Measurements from ENCODE around the gene TBC1D22A. TPM values are rescaled to one million over a fixed set of nuclear protein-coding genes. Genes with fewer than 3 reads are reported as not detected.

Gene TBC1D22A
- total RNA-seq, 1 donor from 2014 or later = 28.9 TPM

- no peak overlapping the region for H3K27ac Mint-ChIP-seq (ENCODE audit: unreplicated experiment)
- no peak overlapping the region for H3K4me3 Mint-ChIP-seq (ENCODE audit: unreplicated experiment)
Measured at GRCh38 chr22:46907241-46908215, 145.1 kb downstream of the TBC1D22A start.

GRCh38 chr22:46908641-46909107, 146.2 kb downstream of the TBC1D22A start:
- no peak for TF ChIP-seq CTCF (IDR thresholded peaks at IDR 0.05)
- H3K4me1 Mint-ChIP-seq (ENCODE audit: unreplicated experiment) = no peaks in the 10 kb centered on the region
- no peaks in the 10 kb centered on the region for H3K27me3 Mint-ChIP-seq (ENCODE audit: unreplicated experiment)
- DNase-seq (ENCODE audit: extremely low spot score, unreplicated experiment) = peak; percentile 77
- H3K27ac Mint-ChIP-seq (ENCODE audit: unreplicated experiment) = no peak overlapping the region
- no peaks in the 10 kb centered on the region for H3K9me3 Mint-ChIP-seq (ENCODE audit: unreplicated experiment)
- H3K36me3 Mint-ChIP-seq (ENCODE audit: unreplicated experiment) = peaks cover 7% of the 10 kb centered on the region
- H3K4me3 Mint-ChIP-seq (ENCODE audit: unreplicated experiment) = no peak overlapping the region

More at GRCh38 chr22:46907241-46908215, 145.1 kb downstream of the TBC1D22A start:
- Mint-ChIP-seq H3K27me3 (ENCODE audit: unreplicated experiment) (no peaks in the 10 kb centered on the region), H3K36me3 (ENCODE audit: unreplicated experiment) (peaks cover 3% of the 10 kb centered on the region), H3K9me3 (ENCODE audit: unreplicated experiment) (no peaks in the 10 kb centered on the region), H3K4me1 (ENCODE audit: unreplicated experiment) (no peaks in the 10 kb centered on the region)
- TF ChIP-seq CTCF (IDR thresholded peaks at IDR 0.05) = no peak
- DNase-seq (ENCODE audit: extremely low spot score, unreplicated experiment) = peak; percentile 75

- H3K9me3 Mint-ChIP-seq (ENCODE audit: unreplicated experiment) = no peaks in the 10 kb centered on the region
- no peak overlapping the region for H3K27ac Mint-ChIP-seq (ENCODE audit: unreplicated experiment)
- no peak for TF ChIP-seq CTCF (IDR thresholded peaks at IDR 0.05)
Measured at GRCh38 chr22:46909237-46910030, 147.0 kb downstream of the TBC1D22A start.

DNA sequence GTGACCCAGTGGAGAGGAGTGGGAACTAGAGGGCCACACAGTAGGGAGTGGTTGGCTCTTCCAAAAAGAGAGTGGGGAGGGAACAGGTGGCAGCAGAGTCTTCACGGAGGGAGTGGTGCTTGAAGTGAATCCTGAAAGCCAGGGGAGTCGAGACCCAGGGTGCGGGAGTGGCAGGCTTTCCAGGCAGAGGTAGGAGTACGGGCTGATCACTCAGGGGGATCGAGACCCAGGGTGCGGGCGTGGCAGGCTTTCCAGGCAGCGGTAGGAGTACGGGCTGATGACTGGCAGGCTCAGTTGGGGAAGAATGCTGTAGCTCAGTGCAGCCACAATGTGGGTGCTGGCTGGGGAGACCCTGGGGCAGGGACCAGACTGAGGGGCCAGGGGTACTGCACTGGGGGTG, 148.2 kb downstream of the TBC1D22A start:
- no peak overlapping the region for H3K27ac Mint-ChIP-seq (ENCODE audit: unreplicated experiment)
- no peaks in the 10 kb centered on the region for H3K27me3 Mint-ChIP-seq (ENCODE audit: unreplicated experiment)

More at GRCh38 chr22:46909237-46910030, 147.0 kb downstream of the TBC1D22A start:
- Mint-ChIP-seq H3K4me1 (ENCODE audit: unreplicated experiment) (no peaks in the 10 kb centered on the region), H3K4me3 (ENCODE audit: unreplicated experiment) (no peak overlapping the region), H3K36me3 (ENCODE audit: unreplicated experiment) (peaks cover 7% of the 10 kb centered on the region), H3K27me3 (ENCODE audit: unreplicated experiment) (no peaks in the 10 kb centered on the region)
- peak; percentile 80 for DNase-seq (ENCODE audit: extremely low spot score, unreplicated experiment)

More for the DNA sequence above, 148.2 kb downstream of the TBC1D22A start:
- H3K4me3 Mint-ChIP-seq (ENCODE audit: unreplicated experiment) = no peak overlapping the region
- no peaks in the 10 kb centered on the region for H3K9me3 Mint-ChIP-seq (ENCODE audit: unreplicated experiment)
- no peaks in the 10 kb centered on the region for H3K4me1 Mint-ChIP-seq (ENCODE audit: unreplicated experiment)
- peaks cover 7% of the 10 kb centered on the region for H3K36me3 Mint-ChIP-seq (ENCODE audit: unreplicated experiment)
- TF ChIP-seq CTCF (IDR thresholded peaks at IDR 0.05) = no peak
- peak; percentile 65 for DNase-seq (ENCODE audit: extremely low spot score, unreplicated experiment)

Measured in osteocyte (in vitro differentiated cells).